Measurements from ENCODE around the gene ERICH4. TPM values are rescaled to one million over a fixed set of nuclear protein-coding genes. Genes with fewer than 3 reads are reported as not detected.
A peak's percentile ranks its signal among the peaks of the same experiment; 100 is the strongest.

ERICH4 gene
- total RNA-seq, 1 experiment from 2014 or later: not detected

DNA sequence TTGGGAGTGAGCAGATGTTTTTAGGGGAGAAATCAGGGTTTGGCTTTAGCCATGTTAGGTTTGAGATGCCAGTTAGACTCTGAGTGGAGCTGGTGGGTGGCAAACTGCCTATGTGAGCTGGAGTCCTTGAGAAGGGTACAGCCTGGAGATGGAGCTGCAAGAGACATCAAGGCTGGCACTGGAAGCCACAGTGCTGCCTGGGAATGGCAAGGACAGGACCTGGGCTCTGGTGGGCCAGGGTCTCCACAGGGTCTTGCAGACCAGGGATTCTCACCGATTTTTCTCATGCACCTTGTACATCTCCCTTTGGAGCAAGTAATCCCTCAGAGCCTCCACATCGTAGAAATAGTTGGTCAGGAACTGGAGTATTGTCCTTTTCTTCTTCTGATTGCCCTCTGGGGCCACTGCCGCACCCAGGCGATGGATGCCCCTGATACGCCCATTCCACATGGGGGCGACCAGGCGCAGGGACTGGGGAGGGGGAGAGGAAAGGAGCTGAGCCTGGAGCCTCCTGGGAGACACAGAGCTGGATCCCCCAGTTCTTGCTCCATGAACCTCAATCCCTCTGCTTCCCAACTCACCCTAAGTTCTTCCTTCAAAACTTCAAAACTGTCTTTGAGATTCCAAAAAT lies 4.9 kb upstream of the ERICH4 start:
- Mint-ChIP-seq H3K9me3 (ENCODE audit: unreplicated experiment) (no peaks in the 10 kb centered on the region), H3K36me3 (ENCODE audit: insufficient read depth, unreplicated experiment) (peaks cover 23% of the 10 kb centered on the region), H3K4me3 (ENCODE audit: unreplicated experiment) (no peak overlapping the region), H3K4me1 (ENCODE audit: insufficient read depth, unreplicated experiment) (peaks cover 13% of the 10 kb centered on the region), H3K27me3 (ENCODE audit: insufficient read depth, unreplicated experiment) (peaks cover 4% of the 10 kb centered on the region), H3K27ac (ENCODE audit: low read depth, unreplicated experiment) (no peak overlapping the region)
- intact Hi-C loops (cut with micrococcal nuclease): no loop called here
- TF ChIP-seq, protein P1, sequence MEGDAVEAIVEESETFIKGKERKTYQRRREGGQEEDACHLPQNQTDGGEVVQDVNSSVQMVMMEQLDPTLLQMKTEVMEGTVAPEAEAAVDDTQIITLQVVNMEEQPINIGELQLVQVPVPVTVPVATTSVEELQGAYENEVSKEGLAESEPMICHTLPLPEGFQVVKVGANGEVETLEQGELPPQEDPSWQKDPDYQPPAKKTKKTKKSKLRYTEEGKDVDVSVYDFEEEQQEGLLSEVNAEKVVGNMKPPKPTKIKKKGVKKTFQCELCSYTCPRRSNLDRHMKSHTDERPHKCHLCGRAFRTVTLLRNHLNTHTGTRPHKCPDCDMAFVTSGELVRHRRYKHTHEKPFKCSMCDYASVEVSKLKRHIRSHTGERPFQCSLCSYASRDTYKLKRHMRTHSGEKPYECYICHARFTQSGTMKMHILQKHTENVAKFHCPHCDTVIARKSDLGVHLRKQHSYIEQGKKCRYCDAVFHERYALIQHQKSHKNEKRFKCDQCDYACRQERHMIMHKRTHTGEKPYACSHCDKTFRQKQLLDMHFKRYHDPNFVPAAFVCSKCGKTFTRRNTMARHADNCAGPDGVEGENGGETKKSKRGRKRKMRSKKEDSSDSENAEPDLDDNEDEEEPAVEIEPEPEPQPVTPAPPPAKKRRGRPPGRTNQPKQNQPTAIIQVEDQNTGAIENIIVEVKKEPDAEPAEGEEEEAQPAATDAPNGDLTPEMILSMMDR (IDR thresholded peaks at IDR 0.05; ENCODE audit: unreplicated experiment): no peak
- DNase-seq (ENCODE audit: unreplicated experiment): no peak
- BruUV-seq (replicated peaks): no TSS peak
- ChIA-PET POLR2A (interaction anchor here (0.6 to 2.6 kb wide), 4 partner anchors 11 to 127 kb away, joined by 3 to 12 read pairs (median 7); partner anchors contain the start of genes B3GNT8, BCKDHA and CCDC97), CTCF (interaction anchor here (0.6 to 1.5 kb wide), 4 partner anchors 11 to 745 kb away, joined by 3 to 5 read pairs (median 4); no protein-coding TSS in a partner anchor)

DNA sequence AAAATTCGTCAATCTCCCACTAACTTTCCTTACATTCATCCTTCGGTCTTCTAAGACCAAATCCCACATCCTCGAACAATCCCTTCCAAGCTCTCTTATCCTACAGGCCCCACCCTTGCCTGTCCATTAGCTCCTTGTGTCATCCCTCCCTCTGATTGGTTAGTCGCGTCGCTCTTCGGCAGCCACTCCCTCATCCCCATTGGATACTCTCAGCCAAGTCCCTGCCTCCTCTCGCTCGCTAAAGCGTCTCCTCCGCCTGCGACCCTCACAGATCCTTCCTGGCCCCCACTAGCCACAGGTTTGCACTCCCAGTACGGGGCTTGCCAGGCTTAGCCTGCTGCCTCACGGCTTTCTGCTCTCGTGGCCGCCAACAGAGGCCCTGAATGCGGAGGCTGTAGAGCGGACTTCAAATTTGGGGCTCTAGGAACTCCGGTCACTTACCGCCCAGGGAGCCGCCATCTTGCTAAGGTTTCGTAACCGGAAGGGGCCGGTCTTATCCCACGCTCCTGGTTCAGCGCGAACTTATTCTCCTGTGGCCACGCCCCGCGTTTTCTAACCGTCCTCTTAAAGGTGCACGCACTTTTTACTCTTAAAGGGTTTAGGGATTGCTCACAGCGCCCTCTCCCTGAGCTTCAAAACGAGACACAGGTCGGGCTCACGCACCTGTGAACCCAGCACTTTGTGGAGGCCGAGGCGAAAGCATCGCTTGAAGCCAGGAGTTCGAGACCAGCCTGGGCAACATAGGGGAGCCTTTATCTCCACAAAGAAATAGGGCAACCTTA lies 3.3 kb upstream of the ERICH4 start, which contains the start of gene DMAC2:
DMAC2 (minus strand) TSS at position 472 of the 782 bp plus-strand sequence; CDS start at position 459, 13 bp downstream.
- peaks cover 13% of the 10 kb centered on the region for H3K4me1 Mint-ChIP-seq (ENCODE audit: insufficient read depth, unreplicated experiment)
- intact Hi-C loops (cut with micrococcal nuclease): loop anchor here (1.0 kb wide), 1 partner anchor 42 kb away; the partner anchor contains the start of genes BCKDHA and EXOSC5
- H3K27me3 Mint-ChIP-seq (ENCODE audit: insufficient read depth, unreplicated experiment): peaks cover 20% of the 10 kb centered on the region
- no peaks in the 10 kb centered on the region for H3K9me3 Mint-ChIP-seq (ENCODE audit: unreplicated experiment)
- DNase-seq (ENCODE audit: unreplicated experiment): peak; percentile 100
- BruUV-seq (replicated peaks): TSS peak; percentile 74
- peaks cover 23% of the 10 kb centered on the region for H3K36me3 Mint-ChIP-seq (ENCODE audit: insufficient read depth, unreplicated experiment)
- TF ChIP-seq, protein P1 (IDR thresholded peaks at IDR 0.05; ENCODE audit: unreplicated experiment): peak; percentile 30
- H3K4me3 Mint-ChIP-seq (ENCODE audit: unreplicated experiment): no peak within 1 kb of the TSS
- CTCF ChIA-PET: interaction anchor here (0.8 to 2.0 kb wide), 9 partner anchors 9 to 131 kb away, joined by 3 to 10 read pairs (median 4); no protein-coding TSS in a partner anchor
- POLR2A ChIA-PET: interaction anchor here (0.6 to 2.6 kb wide), 30 partner anchors 8 to 814 kb away, joined by 3 to 12 read pairs (median 4); partner anchors contain the start of genes B3GNT8, B9D2, BCKDHA and CCDC97
- peak within 1 kb of the TSS; percentile 39 for H3K27ac Mint-ChIP-seq (ENCODE audit: low read depth, unreplicated experiment)

DNA sequence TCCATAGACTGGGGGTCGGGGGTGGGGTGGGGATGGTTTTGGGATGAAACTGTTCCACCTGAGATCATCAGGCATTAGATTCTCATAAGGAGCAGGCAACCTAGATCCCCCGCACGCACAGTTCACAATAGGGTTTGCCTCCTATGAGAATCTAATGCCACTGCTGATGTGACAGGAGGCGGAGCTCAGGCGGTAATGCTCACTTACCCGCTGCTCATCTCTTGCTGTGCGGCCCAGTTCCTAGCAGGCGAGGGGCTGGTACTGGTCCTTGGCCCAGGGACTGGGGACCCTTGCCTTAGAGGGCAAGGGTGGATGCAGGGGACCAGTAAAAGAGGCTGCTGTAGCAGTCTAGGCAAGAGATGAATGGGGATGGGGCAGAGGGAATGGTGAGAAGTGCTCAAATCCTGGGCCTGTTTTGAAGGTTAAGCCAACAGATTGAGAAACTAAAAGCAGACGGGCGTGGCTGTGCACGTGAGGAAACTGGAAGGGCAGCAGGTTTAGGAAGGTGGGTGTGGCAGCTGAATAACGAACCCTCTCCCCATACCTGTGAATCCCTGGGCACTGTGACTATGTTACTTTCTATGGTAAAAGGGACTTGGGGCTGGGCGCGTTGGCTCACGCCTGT lies 1.5 kb upstream of the ERICH4 start:
- Mint-ChIP-seq H3K36me3 (ENCODE audit: insufficient read depth, unreplicated experiment) (peaks cover 15% of the 10 kb centered on the region), H3K4me3 (ENCODE audit: unreplicated experiment) (no peak overlapping the region), H3K27me3 (ENCODE audit: insufficient read depth, unreplicated experiment) (peaks cover 21% of the 10 kb centered on the region), H3K27ac (ENCODE audit: low read depth, unreplicated experiment) (peak overlapping the region; percentile 39), H3K4me1 (ENCODE audit: insufficient read depth, unreplicated experiment) (peaks cover 13% of the 10 kb centered on the region), H3K9me3 (ENCODE audit: unreplicated experiment) (no peaks in the 10 kb centered on the region)
- no TSS peak for BruUV-seq (replicated peaks)
- TF ChIP-seq, protein P1 (IDR thresholded peaks at IDR 0.05; ENCODE audit: unreplicated experiment): no peak
- intact Hi-C loops (cut with micrococcal nuclease): no loop called here
- POLR2A ChIA-PET: no interaction called here
- CTCF ChIA-PET: interaction anchor here (1.4 kb wide), 1 partner anchor 129 kb away, joined by 4 read pairs; no protein-coding TSS in a partner anchor
- DNase-seq (ENCODE audit: unreplicated experiment): no peak
